B cell (primary cell): ENCODE results near the gene WDR82. TPM values are rescaled to one million over a fixed set of nuclear protein-coding genes. Genes with fewer than 3 reads are reported as not detected.

Experiments used
- ATAC-seq: fragments of 200-7000 bp; cut with Tn5 transposase; one replicate; pipeline ENCODE4 v1.10.0; 2021; ENCODE audit warnings: low read depth, mild to moderate bottlenecking, moderate number of reproducible peaks, moderate library complexity
- CTCF ChIA-PET: fragments of 350-600 bp; sonication (Branson Sonifier 250); formaldehyde crosslinking; loops from one replicate; lab custom pipeline; 2021; ENCODE audit warnings: antibody characterized with exemption, inconsistent platforms; lab: Charles Lee
- POLR2A ChIA-PET: fragments of 350-600 bp; sonication (Branson Sonifier 250); formaldehyde crosslinking; loops from one replicate; lab custom pipeline; 2021; ENCODE audit warnings: antibody characterized with exemption; lab: Charles Lee
- DNase-seq: peaks from one replicate; pipeline ENCODE4 v3.0.0; 2013
- H2AFZ ChIP-seq: 2 replicates; pipeline ENCODE4 v1.6.1; 2012; ENCODE audit warnings: mild to moderate bottlenecking, low read depth, low read length; ENCODE audit not compliant: insufficient read depth, poor library complexity, severe bottlenecking
- H3K27ac ChIP-seq, 2 donors: 1 replicate in 1 of 2; 2 replicates in 1 of 2; pipeline ENCODE4 v1.5.1; 2012 to 2013; ENCODE audit warnings: low read length in 2 of 2, mild to moderate bottlenecking in 2 of 2, moderate library complexity in 1 of 2
- H3K27me3 ChIP-seq, 4 experiments: fragments of 200-600 bp in 1 of 4; sonication (generic) in 1 of 4; replicated peaks in 1 of 4; 1 replicate in 2 of 4; 2 replicates in 2 of 4; pipeline versions ENCODE4 v1.6.1 to v1.7.0; 2013 to 2016; ENCODE audit warnings: low read length in 3 of 4, mild to moderate bottlenecking in 2 of 4, mixed read lengths in 1 of 4, moderate library complexity in 1 of 4; ENCODE audit not compliant: insufficient read depth in 4 of 4, control insufficient read depth in 3 of 4; ENCODE audit errors: control extremely low read depth in 1 of 4
- H3K36me3 ChIP-seq, 2 experiments: replicated peaks in 1 of 2; 1 replicate in 1 of 2; 2 replicates in 1 of 2; pipeline versions ENCODE4 v1.6.1 to v1.7.1; 2013; ENCODE audit warnings: low read length in 1 of 2; ENCODE audit not compliant: insufficient read depth in 2 of 2, control insufficient read depth in 1 of 2; ENCODE audit errors: control extremely low read depth in 1 of 2, extremely low read depth in 1 of 2
- H3K4me1 ChIP-seq, 2 donors: fragments of 200-600 bp in 1 of 2; sonication (generic) in 1 of 2; 1 replicate in 1 of 2; 2 replicates in 1 of 2; pipeline versions ENCODE4 v1.5.1 to v1.6.1; 2013 to 2017; ENCODE audit warnings: low read length in 2 of 2; ENCODE audit not compliant: control insufficient read depth in 2 of 2, insufficient read depth in 2 of 2
- H3K4me2 ChIP-seq: replicated peaks from 2 replicates; pipeline ENCODE3; 2012; ENCODE audit warnings: mild to moderate bottlenecking, low read depth, low read length; ENCODE audit not compliant: poor library complexity, severe bottlenecking
- H3K4me3 ChIP-seq, 5 experiments: fragments of 200-600 bp in 1 of 5; sonication (generic) in 1 of 5; 1 replicate in 3 of 5; 2 replicates in 2 of 5; pipeline versions ENCODE4 v1.5.1 to v1.7.0; 2011 to 2016; ENCODE audit warnings: low read length in 4 of 5, mild to moderate bottlenecking in 4 of 5, low read depth in 2 of 5, control low read depth in 1 of 5, moderate library complexity in 1 of 5; ENCODE audit not compliant: insufficient read depth in 1 of 5; ENCODE audit errors: control extremely low read depth in 1 of 5, extremely low read depth in 1 of 5
- H3K79me2 ChIP-seq: fragments of 200-600 bp; sonication (generic); one replicate; pipeline ENCODE4 v1.6.0; 2016; ENCODE audit warnings: low read length; ENCODE audit not compliant: control insufficient read depth, insufficient read depth
- H3K9ac ChIP-seq: fragments of 200-600 bp; sonication (generic); 2 replicates; pipeline ENCODE4 v1.6.1; 2017; ENCODE audit warnings: mild to moderate bottlenecking, low read length, moderate library complexity
- H3K9me3 ChIP-seq, 3 donors: one replicate each; pipeline versions ENCODE4 v1.6.1 to v1.7.1; 2013; ENCODE audit warnings: low read length in 2 of 3; ENCODE audit not compliant: control insufficient read depth in 2 of 3, insufficient read depth in 1 of 3; ENCODE audit errors: control extremely low read depth in 1 of 3
- H4K20me1 ChIP-seq: 2 replicates; pipeline ENCODE4 v1.6.0; 2012; ENCODE audit warnings: mild to moderate bottlenecking, low read length; ENCODE audit not compliant: insufficient read depth, control insufficient read depth, poor library complexity, severe bottlenecking
- H3K27ac Mint-ChIP-seq: one replicate; pipeline ENCODE4 v1.8.0; 2021; ENCODE audit warnings: mixed read lengths
- H3K27me3 Mint-ChIP-seq: one replicate; pipeline ENCODE4 v1.8.0; 2021; ENCODE audit warnings: mixed read lengths
- H3K4me1 Mint-ChIP-seq: one replicate; pipeline ENCODE4 v1.8.0; 2021; ENCODE audit warnings: mixed read lengths
- H3K4me3 Mint-ChIP-seq: one replicate; pipeline ENCODE4 v1.8.0; 2021; ENCODE audit warnings: mixed read lengths
- H3K9me3 Mint-ChIP-seq: one replicate; pipeline ENCODE4 v1.8.0; 2022; ENCODE audit warnings: mixed read lengths; ENCODE audit not compliant: insufficient read depth
- CTCF ChIP-seq: fragments of 200-600 bp; IDR thresholded peaks from one replicate; pipeline ENCODE4 v1.8.0; 2022; ENCODE audit warnings: antibody characterized with exemption, mild to moderate bottlenecking
- EZH2 ChIP-seq: IDR thresholded peaks from 2 replicates; pipeline ENCODE4 v1.6.1; 2012; ENCODE audit warnings: borderline replicate concordance, low read depth, mild to moderate bottlenecking, moderate library complexity, low read length; ENCODE audit not compliant: insufficient read depth, poor library complexity, severe bottlenecking
- WGBS: methylation state at CpG from one replicate; pipeline ENCODE4 v1.1.5; 2013; ENCODE audit warnings: missing lambda C conversion rate; ENCODE audit not compliant: insufficient coverage; 5-methylcytosine and 5-hydroxymethylcytosine counted together
- intact Hi-C: fragments of 100-400 bp; cut with micrococcal nuclease; formaldehyde crosslinking; loops from one replicate; pipeline ENCODE4 v1.10.0; 2022
- polyA plus RNA-seq: library from polyadenylated mRNA; depleted of rRNA; stranded (reverse); fragments of >200 nt; gene quantifications from 2 replicates; pipeline ENCODE4 v1.2.3, GENCODE V29; 2012
- total RNA-seq, 2 donors: library from RNA; stranded (reverse); fragments of 120-200 nt in 1 of 2; gene quantifications; 1 replicate in 1 of 2; 2 replicates in 1 of 2; pipeline versions ENCODE4 v1.2.3 to v1.2.4, GENCODE V29; 2013 to 2022

WDR82 gene
- total and polyA plus RNA-seq, 2 donors (not counting 1 experiment from before 2014, with no cell fraction given), result 27.8 to 101 TPM

DNA sequence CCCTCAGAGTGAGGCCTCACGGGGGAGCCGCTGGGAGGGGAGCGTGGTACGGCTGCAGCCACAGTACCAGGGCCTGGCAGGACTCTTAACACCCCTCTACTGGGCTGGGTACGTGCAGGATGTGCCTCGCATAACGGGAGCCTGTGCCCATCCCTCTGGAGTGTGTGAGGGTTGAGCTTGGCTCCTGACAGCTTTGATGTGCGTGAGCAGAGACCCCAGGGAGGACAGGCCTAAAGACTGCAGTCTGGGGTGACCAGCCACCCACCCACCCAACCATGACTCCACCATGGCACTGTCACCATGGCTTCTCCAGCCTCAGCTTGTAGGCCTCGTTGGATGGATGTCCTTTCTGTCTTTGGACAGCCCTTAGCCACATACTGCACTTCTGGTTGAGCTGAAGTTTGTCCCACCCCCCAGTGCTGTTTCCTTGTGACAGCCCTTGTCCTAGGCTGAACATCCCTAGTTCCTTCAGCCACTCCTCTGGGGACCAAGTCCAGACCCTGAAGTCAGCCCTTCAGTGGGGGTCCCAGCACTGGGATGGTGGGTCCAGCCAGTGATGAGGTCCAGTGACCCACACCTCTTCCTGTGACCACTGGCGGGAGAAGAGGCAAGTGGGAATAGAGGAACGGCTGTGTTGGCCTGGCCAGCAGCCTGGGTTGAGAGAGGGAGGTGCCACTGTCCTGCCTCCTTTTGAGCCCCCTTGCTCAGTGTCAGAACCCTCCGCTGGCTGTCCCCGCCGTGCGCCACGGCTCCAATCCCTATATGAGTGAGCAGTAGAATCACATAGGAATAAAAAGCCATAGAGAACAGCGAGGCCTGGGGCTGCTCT lies 15.3 kb upstream of the WDR82 start:
- Histone ChIP-seq H3K27me3 (no peaks in the 10 kb centered on the region), H4K20me1 (peaks cover 15% of the 10 kb centered on the region), H3K79me2 (peaks cover 63% of the 10 kb centered on the region), H3K9ac (no peak overlapping the region), H3K9me3 (no peaks in the 10 kb centered on the region), H2AFZ (no peak overlapping the region), H3K36me3 (peaks cover 0 to 38% of the 10 kb centered on the region in 2 experiments), H3K27ac (no peak overlapping the region), H3K4me3 (no peak overlapping the region), H3K4me2 (no peak overlapping the region), H3K4me1 (peaks cover 3 to 15% of the 10 kb centered on the region in 2 donors)
- intact Hi-C loops, result no loop called here
- POLR2A ChIA-PET, result no interaction called here
- H3K27ac Mint-ChIP-seq, result no peak overlapping the region
- 98% methylated on average over 8 of the region's 17 CpGs for WGBS
- no peak for TF ChIP-seq EZH2
- DNase-seq (no peak), ATAC-seq (no peak)
- H3K9me3 Mint-ChIP-seq, result no peaks in the 10 kb centered on the region
- H3K4me1 Mint-ChIP-seq, result peaks cover 24% of the 10 kb centered on the region
- H3K4me3 Mint-ChIP-seq, result no peak overlapping the region
- H3K27me3 Mint-ChIP-seq, result no peaks in the 10 kb centered on the region
- CTCF ChIA-PET, result interaction anchor here (0.6 to 12.8 kb wide), 4 partner anchors 24 to 63 kb away, joined by 3 to 352 read pairs (median 8); no protein-coding TSS in a partner anchor

- ChIA-PET CTCF (interaction anchor here (0.7 to 17.5 kb wide), 19 partner anchors 8 to 162 kb away, joined by 3 to 352 read pairs (median 6); partner anchors contain the start of genes TLR9 and WDR82), POLR2A (interaction anchor here (1.4 kb wide), 1 partner anchor 25 kb away, joined by 4 read pairs; no protein-coding TSS in a partner anchor)
- intact Hi-C loops, result no loop called here
- Mint-ChIP-seq H3K4me3 (no peak overlapping the region), H3K9me3 (no peaks in the 10 kb centered on the region), H3K27me3 (no peaks in the 10 kb centered on the region), H3K4me1 (peaks cover 28% of the 10 kb centered on the region), H3K27ac (peak overlapping the region; percentile 6)
- no peak overlapping the region for H3K4me3 ChIP-seq
- peaks cover 0 to 38% of the 10 kb centered on the region in 2 experiments for H3K36me3 ChIP-seq
- no peaks in the 10 kb centered on the region for H3K9me3 ChIP-seq
- H3K9ac ChIP-seq, result no peak overlapping the region
- H3K27me3 ChIP-seq, result no peaks in the 10 kb centered on the region
- no peak overlapping the region for H3K27ac ChIP-seq
- peaks cover 8% of the 10 kb centered on the region for H4K20me1 ChIP-seq
- H3K79me2 ChIP-seq, result peaks cover 67% of the 10 kb centered on the region
- no peak for ATAC-seq
- peaks cover 7 to 16% of the 10 kb centered on the region in 2 donors for H3K4me1 ChIP-seq
- WGBS, result 96% methylated on average over 20 of the region's 20 CpGs
- DNase-seq, result no peak
- no peak overlapping the region for H2AFZ ChIP-seq
- TF ChIP-seq CTCF (no peak), EZH2 (no peak)
- H3K4me2 ChIP-seq, result no peak overlapping the region
These were observed 14.0 kb upstream of the WDR82 start for GRCh38 chr3:52292247-52293065.
